VCaP (cell line): ENCODE data around the gene EMC9.

ENCODE experiments used
- H3K27ac ChIP-seq: fragments of 450-650 bp; 2 replicates; pipeline ENCODE4 v1.5.1; 2017
- CTCF ChIP-seq: fragments of 450-650 bp; conservative IDR thresholded peaks from 2 replicates; pipeline ENCODE4 v1.5.1; 2017; ENCODE audit warnings: mild to moderate bottlenecking, moderate library complexity

The EMC9 gene

GRCh38 chr14:24116128-24116814, 25.1 kb downstream of the EMC9 start:
- TF ChIP-seq CTCF: no peak
- H3K27ac ChIP-seq: peak overlapping the region; percentile 95; the same call in 1 of the 2 replicates

- no peak for TF ChIP-seq CTCF
- peak overlapping the region; percentile 95 for H3K27ac ChIP-seq
Measured at GRCh38 chr14:24115422-24116127, 25.8 kb downstream of the EMC9 start.

GRCh38 chr14:24114532-24115421, 26.6 kb downstream of the EMC9 start, which contains the start of the genes DCAF11 and NRL:
Gene DCAF11, plus strand, starts transcription at chr14:24114777. Its CDS starts 818 bp downstream, at chr14:24115595.
Gene NRL, minus strand, starts transcription at chr14:24114949. Its CDS starts 32,101 bp downstream, at chr14:24082848.
- no peak for TF ChIP-seq CTCF
- peak within 1 kb of the TSS; percentile 95 for H3K27ac ChIP-seq

- H3K27ac ChIP-seq: peak overlapping the region; percentile 95
- TF ChIP-seq CTCF: no peak
Measured at GRCh38 chr14:24113801-24114531, 27.4 kb downstream of the EMC9 start.

- TF ChIP-seq CTCF: no peak
- H3K27ac ChIP-seq: peak overlapping the region; percentile 95
Measured at GRCh38 chr14:24113379-24113800, 28.0 kb downstream of the EMC9 start.

GRCh38 chr14:24110523-24110922, 30.9 kb downstream of the EMC9 start:
- H3K27ac ChIP-seq: no peak overlapping the region
- no peak for TF ChIP-seq CTCF
